GM19328 (cell line): ENCODE measurements around the gene NAPB.

Source experiments
- ATAC-seq: cut with Tn5 transposase; IDR thresholded peaks from one replicate; pipeline ENCODE4 v1.9.1; 2021; ENCODE audit warnings: mild to moderate bottlenecking, moderate library complexity; ENCODE audit not compliant: unreplicated experiment

NAPB gene

DNA sequence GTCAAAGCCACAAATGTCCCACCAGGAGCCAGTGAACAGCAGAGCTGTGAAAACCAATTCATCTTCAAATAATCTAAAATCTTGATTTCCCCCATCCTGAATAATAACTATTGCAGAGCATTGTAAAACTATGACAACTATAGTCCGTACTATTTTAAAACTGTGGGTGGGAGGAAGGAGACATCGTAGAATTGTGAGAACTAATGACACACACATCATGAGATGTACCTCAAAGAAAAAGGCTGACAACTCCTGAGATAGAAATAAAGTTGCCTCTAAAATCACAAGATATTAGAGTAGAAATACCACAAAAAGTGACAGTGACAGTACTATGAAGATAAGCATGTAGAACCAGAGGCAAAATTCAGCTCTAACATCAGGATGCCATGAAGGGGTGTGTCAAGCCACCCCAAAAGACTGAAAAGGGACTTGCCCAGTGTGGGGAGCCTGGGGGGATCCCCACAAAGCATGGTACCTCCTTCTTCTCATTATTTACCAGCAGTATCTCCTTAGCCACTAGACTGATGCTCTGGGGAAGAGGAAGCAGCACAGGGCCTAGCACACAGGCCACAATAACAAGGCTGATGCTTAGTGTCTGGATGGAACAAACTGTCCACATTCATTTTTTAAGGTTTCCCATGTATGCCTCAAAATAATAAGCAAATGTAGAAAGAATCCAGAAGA lies 13.4 kb downstream of the NAPB start:
- peak; percentile 79 for ATAC-seq

DNA sequence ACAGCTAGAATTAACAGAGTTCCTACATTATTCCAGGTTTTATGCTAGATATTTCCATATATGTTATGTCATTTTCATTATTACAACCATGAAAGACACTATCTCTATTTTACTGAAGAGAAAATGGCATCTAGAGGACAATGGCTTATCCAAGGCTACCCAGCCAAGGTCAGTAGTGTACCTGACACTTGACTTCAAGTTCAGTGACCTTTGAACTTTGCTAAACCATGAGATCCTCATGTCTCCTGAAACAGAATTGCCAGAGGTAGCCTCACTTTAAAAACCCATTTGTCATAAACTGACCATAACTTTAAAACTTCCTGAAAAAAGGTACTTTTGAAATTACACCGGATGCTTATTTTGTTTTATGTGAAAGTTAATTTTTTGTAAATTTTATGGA lies 14.4 kb downstream of the NAPB start:
- ATAC-seq = no peak

DNA sequence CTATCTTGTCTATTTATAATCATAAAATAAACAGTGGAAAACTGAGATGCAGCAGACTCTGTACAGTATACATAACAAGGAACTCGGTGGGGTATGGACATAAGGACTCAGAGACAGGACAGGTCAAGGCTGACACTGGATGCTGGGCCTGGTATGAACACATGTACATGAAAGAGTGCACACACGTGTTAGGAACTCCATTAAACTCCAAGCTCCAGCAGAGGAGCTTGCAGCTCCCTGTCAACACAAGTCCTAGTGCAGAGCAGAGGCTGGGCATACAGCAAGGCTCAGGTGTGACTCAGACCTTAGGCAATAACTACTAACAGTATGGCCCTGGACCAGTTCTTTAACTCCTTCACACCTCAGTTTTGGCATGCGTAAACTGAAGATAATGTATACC lies 17.1 kb downstream of the NAPB start:
- no peak for ATAC-seq

DNA sequence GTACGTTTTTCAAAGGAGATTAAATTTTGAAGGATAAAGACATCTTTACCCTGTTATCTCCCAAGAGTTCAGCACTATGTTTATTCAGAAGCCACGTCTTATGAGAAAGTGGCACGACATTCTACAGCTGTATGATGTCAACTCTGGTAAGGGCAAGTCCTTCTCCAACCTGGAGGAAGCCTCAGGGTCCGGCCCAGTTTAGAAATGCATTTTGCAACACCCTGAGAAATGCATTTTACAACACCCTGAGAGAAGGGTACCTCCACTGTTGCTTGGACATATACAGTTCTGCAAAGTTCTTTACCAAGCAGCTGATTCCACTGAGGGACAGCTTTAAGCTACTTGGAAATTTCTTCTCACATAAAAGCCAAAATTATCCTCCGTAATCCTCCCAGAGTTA lies 17.5 kb downstream of the NAPB start:
- ATAC-seq = no peak

DNA sequence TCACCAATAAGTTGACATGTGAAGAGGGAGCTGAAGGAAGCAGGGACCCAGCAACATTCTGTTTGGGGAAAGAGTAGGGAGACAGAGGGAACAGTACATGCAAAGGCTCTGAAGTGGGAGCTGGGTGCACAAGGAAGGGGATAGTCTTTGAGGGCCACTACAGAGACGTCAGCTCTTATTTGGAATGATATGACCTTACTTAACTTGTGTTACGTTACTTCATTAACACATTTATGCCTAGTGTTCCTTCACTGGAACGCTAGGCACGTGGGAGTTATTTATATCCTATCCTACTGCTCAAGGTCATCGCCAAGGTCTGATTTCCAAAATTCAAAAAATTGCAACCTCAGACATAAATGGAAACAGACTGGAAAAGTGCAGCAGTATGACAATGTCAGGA lies 20.2 kb downstream of the NAPB start:
- no peak for ATAC-seq

DNA sequence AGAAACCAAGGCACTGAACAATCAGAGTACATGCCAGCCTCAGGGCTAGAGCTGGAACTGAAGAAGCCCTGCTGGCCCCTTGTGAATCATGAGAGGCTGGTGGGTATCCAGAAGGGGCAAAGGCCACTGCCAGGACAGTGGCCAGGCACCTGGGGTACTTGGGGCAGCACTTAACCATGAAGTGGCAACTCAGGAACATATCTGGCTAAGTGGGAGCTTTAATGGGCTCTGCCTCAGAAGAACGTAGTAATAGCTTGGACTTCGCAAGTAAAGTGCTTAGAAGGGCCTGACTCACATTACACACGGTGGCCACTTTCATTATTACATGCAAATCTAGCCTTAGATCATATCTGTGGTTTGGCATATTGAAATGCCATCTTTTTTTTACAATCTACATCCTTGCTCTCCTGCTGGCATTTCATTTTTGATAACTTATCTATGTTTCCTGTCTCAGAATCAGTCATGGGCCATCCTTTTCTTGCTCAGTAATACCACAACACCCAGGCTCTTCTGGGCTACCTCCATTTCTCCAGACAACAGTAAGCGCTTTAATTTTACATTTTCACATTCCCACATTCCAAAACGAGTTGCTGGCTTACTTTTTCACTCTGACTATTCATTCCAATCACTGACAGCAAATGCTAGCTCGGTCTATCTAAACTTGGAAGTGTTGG lies 21.6 kb downstream of the NAPB start:
- no peak for ATAC-seq

DNA sequence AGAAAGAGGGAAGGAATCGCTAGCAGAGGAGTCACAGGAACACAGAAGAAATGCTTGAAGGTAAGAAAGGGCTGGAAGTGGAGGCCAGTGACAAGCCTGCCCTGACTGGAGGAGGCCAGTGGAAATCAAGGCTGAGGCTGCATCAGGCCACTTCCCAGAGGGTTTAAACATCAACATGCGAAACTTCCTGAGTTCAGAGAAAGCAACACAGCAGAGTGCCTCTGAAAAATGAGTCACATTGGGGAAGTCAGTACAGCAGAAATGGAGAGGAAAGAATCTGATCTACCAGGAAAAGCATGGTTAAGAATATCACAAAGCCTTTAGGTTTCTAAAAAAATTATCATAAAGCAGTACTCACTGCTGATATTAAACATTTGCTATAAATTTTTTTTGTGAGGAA lies 23.3 kb downstream of the NAPB start:
- no peak for ATAC-seq

DNA sequence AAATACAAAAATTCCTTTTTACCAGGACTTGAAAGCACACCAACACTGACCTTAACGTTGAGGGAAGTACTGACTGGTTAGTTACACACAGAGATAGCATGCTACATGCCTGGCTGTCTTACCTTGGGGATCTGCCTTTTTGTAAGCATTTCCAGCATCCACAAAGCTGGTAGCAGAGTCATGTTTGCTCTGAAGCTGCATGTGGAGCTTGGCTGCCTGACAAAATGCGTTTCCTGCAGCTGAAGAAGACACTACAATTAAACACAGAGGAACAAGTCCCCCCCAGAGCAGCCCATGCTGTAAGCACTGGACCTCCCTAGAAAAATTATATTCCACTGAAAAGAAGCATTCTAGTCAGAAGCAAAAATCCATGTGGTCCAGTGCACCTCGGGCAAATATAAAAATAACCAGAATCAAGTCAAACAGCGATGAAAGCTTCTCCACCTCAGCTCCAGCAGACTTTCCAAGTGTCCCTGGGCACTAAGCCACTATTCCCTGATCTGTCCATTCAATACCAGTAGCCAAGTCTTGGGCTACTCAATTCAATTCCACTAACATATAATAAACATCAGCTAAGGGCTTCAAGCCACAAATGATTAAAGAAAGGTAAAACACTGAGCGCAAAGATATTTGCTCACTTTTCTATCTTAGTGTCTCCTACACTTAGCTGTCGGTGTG lies 24.2 kb downstream of the NAPB start:
- no peak for ATAC-seq

DNA sequence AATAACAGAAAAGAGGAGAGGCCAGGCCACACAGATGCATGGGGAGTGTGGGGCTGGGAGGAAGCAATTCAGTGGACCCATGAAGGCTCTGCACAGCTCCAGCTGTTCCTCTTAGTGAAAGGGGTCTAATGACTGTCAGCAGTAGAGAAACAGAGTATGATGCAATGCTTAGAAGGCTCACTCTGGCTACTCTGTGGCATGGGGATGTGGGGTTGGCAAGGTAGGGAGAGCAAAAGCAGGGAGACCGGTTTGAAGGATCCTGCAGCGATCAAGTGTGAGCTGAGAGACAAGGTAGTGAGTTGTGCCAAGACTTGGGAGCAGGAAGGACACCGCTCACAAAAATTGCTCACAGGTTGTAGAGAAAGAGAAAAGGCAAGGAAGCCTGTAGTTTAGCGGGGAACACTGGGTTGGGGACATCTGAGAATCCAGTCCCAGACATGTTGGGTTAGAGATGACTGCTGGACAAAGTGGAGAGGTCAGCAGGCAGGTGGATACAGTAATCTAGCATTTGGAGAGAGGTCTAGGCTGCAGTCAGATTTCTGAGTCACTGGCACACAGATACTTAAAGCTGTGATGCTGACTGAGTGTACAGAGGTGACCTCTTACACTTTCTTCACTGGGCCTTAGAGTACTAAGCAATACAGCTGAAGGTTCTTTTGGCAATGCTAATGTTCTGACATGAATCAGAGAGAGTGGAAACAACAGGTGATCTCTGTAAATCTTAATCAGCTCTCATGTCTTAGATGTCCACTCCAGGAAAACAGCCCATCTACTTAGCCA lies 27.1 kb downstream of the NAPB start:
- ATAC-seq = no peak

DNA sequence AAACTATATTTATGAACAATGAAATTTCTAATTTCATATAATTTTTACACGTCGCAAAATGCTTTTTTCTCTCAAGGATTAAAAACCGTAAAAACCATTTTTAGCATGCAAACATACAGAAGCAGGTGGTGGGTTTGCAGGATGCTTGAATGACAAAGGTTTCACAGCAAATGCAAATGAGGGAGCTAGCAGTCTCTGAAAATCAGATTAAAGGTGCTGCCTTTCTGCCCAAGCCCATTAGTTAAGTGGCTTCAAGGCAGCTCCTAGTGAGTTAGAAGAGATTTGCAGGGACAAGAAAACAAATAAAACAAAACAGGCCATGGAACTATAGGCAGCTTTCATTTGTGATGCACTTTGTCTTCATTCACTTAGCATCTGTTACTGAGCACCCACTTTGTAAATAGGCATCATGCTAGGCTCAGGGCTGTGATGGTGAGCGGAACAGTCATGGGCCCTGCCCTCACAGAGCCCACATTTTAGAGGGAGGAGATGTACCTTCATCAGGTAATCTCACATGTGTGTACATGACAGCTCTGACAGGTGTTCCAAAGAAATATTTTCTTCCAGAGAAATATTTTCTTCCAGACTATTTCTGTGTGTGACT lies 29.5 kb downstream of the NAPB start:
- peak; percentile 50 for ATAC-seq

DNA sequence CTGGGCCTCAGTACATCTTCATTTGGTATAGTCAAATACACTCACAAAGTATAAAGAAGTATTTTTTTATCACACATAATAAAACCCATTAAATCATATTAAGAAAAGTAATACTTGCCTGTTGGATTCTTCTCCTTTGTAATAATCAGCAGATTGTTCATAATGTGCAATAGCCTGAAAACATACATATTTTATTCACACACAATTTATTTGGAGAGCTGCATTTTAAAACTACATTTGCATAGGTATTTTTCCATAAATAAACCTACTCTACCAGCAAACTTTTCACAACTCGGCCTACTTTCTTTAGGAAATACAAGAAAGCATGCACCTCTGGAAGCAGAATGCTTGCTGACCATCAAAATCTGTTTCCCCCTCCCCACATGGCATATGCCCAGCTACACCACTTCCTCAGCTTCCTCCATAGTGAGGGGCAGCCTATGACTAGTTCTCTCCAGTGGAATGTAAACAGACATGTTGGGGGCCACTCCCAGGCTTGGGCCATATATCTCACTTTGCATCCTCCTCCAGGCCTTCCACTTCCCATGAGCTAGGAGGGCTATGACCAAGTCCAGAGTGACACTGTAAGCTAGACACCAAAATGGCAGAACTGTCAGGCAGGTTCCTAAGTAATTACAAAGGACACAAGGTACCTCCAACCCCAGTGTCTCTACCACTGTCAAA lies 31.1 kb downstream of the NAPB start:
- no peak for ATAC-seq

DNA sequence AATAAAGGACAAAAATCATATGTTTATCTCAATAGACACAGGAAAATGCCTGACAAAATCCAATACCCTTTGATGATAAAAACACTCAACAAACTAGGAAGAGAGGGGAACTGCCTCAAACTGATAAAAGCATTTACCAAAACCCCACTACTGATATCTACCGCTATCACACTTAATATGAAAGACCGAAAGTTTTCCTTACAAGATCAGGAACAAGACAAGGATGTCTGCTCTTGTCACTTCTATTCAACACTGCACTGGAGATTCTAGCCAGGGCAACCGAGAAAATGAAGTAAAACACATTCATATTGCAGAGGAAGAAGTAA lies 34.2 kb downstream of the NAPB start:
- no peak for ATAC-seq

DNA sequence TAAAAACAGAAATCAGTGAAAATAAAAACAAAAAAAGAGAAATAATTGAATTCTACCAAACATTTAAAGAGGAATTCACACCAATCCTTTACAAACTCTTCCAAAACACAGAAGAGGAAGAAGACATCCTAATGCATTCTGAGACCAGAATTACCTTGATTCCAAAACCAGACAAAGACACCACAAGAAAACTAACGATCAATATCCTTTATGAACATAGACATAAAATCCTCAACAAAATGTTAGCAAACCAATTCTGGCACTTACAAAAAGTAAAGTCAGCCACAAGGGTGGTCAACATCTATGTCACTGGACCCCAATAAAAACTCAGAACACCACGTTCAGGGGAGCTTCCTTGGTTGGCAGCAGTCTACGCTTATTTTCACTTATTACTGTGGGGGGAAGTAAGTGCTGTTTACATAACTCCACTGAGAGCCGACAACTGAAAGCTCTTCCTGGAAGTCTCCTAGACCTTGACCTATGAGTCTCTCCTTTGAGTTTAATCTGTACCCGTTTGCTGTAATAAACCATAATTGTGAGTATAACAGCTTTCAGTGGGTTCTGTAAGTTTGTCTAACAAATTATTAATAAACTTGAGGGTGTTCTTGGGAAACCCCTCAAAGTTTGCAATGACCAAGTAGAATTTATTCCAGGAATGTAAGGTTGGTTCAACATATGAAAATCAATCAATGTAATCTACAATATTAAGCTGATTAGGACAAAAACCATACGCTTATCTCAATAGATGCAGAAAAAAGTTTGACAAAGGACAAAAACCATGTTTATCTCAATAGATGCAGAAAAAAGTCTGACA lies 34.8 kb downstream of the NAPB start:
- no peak for ATAC-seq

DNA sequence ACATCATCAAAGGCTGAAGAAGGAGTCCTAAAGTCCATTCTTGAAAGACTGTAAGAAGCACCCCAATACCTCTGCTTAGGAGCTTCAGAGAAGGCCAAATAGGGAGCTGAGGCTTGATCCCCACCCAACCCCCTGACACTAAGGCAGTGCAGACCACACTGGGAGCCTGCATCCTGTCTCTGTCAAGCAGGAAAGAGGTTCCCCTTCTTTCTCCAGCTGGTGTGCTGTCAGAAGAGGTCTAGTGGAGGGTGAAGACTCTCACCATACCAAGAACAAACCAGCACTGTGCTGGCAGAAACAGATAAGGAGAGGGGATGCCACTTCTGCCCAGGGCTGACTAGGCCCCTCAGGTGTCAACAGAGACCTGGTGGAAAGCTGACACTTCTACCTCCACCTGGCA lies 39.4 kb downstream of the NAPB start:
- no peak for ATAC-seq

DNA sequence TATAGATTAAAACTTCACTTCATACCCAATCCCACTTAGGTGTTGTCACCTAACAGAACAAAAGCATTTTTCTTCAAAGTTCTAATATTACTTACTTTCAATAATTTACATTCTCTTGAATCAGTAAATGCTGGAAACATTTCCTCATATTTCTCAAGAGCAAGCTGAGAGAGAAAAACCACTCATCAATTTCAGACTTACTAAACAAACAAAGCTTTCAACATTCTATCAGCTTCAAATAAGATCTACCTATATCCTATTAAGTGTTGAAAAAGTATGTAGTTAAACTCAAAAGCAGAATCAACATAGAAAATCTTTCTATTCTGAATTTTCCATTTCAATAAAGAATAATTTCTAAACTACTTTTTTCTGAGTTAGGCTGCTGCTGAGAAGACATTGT lies 41.5 kb downstream of the NAPB start:
- no peak for ATAC-seq

DNA sequence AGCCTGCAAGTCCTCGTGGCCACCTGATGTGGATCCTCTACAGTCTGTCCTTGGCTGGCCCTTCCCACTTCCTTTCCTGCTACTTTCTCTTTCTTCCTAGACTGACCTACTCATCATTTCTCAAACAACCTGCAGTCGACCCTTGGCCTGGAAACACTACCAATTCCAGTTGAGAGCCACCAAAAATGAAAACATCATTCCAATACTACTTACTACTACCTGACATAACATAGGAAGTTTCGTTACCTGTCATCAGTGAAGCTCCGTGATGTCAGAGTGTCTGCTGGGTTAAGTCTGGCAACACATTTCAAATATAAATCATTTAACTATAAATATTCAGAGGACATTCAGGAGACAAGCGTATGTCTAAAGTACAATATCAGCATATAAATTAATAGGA lies 45.5 kb downstream of the NAPB start:
- ATAC-seq = no peak

DNA sequence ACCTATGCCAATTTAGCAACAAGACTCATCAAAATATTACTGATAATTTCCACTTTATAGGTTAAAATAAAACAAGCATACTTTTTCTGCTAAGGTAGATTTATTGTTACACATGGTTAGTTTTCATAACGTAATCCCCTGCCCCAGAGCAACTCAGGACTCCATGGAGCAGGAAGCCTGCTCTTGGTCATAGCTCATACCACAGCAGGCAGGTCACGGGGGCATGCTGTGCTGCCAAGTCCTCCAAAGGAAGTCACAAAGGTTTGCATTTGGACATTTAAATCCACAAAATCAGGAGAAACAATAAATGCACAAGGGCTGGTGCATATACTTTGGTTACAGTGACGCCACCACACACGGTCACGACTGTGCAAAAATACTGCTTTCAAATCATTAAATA lies 46.8 kb downstream of the NAPB start:
- no peak for ATAC-seq

DNA sequence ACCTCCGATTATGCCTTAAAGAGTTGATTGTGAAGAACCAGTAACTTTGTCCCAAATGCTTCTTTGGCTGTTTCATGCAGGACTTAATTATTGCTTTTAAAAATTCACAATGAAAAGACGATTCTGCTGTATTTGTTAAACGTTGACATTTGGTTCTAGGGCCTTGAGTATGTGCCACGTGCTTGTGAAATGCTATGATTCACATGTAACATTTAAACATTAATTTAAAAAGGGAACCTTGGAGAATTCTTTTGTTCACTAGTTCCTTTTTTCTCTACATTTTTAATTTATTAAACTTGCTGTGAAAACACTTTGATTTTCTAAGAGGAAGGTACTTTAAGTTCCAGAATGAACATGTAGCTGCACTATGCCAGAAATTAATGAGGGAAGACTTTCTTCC lies 49.8 kb downstream of the NAPB start:
- no peak for ATAC-seq

DNA sequence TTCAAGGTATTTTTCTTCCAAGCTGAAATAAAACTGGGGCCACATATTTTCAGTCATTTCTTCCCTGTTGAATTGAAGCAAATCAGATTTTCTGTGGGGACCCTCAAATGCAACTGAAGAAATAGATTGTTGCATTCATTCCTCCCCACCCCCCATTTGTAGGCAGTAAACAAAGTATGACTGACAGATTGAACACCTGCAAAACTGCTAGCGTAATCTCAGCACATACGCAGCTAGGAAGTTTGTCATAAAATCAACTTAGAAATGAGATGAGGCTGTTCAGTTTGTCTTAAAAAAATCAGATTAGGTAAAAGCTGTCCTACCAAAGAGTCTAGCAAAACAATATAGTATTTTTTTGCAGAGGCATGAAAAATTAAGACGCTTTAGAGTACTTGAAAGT lies 50.4 kb downstream of the NAPB start:
- ATAC-seq = no peak

DNA sequence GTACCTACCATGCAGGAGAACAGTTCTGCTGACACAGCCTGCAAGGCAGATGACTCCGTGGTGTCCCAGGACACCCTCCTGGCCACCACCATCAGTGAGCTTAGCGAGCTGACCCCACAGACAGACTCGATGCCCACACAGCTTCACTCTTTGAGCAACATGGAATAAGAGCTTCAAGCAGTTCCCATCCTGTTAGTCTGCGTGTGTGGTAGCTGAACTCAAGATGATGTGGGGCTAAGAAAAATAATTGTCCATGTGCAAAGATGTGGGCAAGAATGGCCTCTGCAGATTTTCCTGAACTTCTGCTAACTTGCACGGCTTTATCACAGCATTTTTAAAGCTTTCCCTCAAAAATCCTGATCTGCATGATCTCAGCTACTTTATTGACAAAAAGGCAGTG lies 51.0 kb downstream of the NAPB start:
- ATAC-seq = no peak
